Measurements from ENCODE around the gene FOLR2.

DNA sequence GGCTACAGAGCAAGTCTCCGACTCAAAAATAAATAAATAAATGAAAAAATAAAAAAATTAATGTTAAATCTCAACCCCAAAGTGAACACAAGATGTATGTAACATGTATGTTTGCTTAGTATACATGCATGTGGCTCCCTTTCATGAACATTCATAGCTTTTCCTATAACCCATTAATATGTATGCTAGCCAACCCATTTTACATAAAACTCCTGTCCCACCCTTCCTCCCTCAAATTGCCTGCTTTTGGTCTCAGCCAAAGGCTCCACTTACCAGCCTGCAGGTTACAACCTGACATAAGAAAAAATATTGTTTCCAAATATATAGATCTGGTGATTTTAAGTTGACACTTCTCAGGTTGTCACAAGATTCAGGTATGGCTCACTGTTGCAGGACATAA is 28.3 kb upstream of the FOLR2 start:
- TF ChIP-seq, protein P1, sequence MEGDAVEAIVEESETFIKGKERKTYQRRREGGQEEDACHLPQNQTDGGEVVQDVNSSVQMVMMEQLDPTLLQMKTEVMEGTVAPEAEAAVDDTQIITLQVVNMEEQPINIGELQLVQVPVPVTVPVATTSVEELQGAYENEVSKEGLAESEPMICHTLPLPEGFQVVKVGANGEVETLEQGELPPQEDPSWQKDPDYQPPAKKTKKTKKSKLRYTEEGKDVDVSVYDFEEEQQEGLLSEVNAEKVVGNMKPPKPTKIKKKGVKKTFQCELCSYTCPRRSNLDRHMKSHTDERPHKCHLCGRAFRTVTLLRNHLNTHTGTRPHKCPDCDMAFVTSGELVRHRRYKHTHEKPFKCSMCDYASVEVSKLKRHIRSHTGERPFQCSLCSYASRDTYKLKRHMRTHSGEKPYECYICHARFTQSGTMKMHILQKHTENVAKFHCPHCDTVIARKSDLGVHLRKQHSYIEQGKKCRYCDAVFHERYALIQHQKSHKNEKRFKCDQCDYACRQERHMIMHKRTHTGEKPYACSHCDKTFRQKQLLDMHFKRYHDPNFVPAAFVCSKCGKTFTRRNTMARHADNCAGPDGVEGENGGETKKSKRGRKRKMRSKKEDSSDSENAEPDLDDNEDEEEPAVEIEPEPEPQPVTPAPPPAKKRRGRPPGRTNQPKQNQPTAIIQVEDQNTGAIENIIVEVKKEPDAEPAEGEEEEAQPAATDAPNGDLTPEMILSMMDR (IDR thresholded peaks at IDR 0.05; ENCODE audit: low read length) = no peak
- no peak for TF ChIP-seq EZH2 (IDR thresholded peaks at IDR 0.05; ENCODE audit: borderline replicate concordance, low read length)

Measured in OCI-LY1 (cell line).